GM18519 (cell line): ENCODE measurements around the gene NRF1.

Source experiments
- ATAC-seq: cut with Tn5 transposase; IDR thresholded peaks from one replicate; pipeline ENCODE4 v1.9.1; 2021; ENCODE audit warnings: mild to moderate bottlenecking, moderate library complexity; ENCODE audit not compliant: unreplicated experiment, low FRiP score

The NRF1 gene

GRCh38 chr7:129724796-129725195, 113.3 kb downstream of the NRF1 start:
- ATAC-seq: no peak

- no peak for ATAC-seq
These were observed 117.5 kb downstream of the NRF1 start for GRCh38 chr7:129728875-129729467.

GRCh38 chr7:129729511-129729910, 118.0 kb downstream of the NRF1 start:
- ATAC-seq: no peak

GRCh38 chr7:129730159-129730558, 118.6 kb downstream of the NRF1 start:
- no peak for ATAC-seq

- no peak for ATAC-seq
These were observed 122.9 kb downstream of the NRF1 start for GRCh38 chr7:129734400-129734799.

GRCh38 chr7:129739427-129739826, 127.9 kb downstream of the NRF1 start:
- no peak for ATAC-seq

- ATAC-seq: no peak
These were observed 129.3 kb downstream of the NRF1 start for GRCh38 chr7:129740574-129741410.

GRCh38 chr7:129741743-129742213, 130.3 kb downstream of the NRF1 start:
- no peak for ATAC-seq

GRCh38 chr7:129742256-129742655, 130.7 kb downstream of the NRF1 start:
- ATAC-seq: no peak

GRCh38 chr7:129746857-129747529, 135.5 kb downstream of the NRF1 start:
- ATAC-seq: no peak

GRCh38 chr7:129748356-129749109, 137.0 kb downstream of the NRF1 start:
- ATAC-seq: no peak

- ATAC-seq: no peak
These were observed 138.6 kb downstream of the NRF1 start for GRCh38 chr7:129750091-129750490.

- ATAC-seq: no peak
These were observed 139.0 kb downstream of the NRF1 start for GRCh38 chr7:129750501-129750900.

- no peak for ATAC-seq
These were observed 140.4 kb downstream of the NRF1 start for GRCh38 chr7:129751916-129752315.

GRCh38 chr7:129752760-129753159, 141.2 kb downstream of the NRF1 start:
- ATAC-seq: no peak

- ATAC-seq: no peak
These were observed 142.9 kb downstream of the NRF1 start for GRCh38 chr7:129754406-129754805.

- no peak for ATAC-seq
These were observed 146.5 kb downstream of the NRF1 start for GRCh38 chr7:129757991-129758390.

GRCh38 chr7:129762387-129762969, 151.0 kb downstream of the NRF1 start:
- no peak for ATAC-seq

- no peak for ATAC-seq
These were observed 152.9 kb downstream of the NRF1 start for GRCh38 chr7:129764247-129765084.
